Activated CD4-positive, alpha-beta T cell treated with anti-CD3 and anti-CD28 coated beads, Interleukin-2, amount 50 U/mL, for 1 hour (primary cell): ENCODE data around the gene CSF2.
"Not testable (repeated sequence)": the region's sequence is repeated elsewhere in the genome, so short reads cannot be mapped to it uniquely, and the experiment has no call there.

Experiments used
- DNase-seq: peaks from one replicate; pipeline ENCODE4 v3.0.0-alpha.2; 2020

Gene CSF2

DNA sequence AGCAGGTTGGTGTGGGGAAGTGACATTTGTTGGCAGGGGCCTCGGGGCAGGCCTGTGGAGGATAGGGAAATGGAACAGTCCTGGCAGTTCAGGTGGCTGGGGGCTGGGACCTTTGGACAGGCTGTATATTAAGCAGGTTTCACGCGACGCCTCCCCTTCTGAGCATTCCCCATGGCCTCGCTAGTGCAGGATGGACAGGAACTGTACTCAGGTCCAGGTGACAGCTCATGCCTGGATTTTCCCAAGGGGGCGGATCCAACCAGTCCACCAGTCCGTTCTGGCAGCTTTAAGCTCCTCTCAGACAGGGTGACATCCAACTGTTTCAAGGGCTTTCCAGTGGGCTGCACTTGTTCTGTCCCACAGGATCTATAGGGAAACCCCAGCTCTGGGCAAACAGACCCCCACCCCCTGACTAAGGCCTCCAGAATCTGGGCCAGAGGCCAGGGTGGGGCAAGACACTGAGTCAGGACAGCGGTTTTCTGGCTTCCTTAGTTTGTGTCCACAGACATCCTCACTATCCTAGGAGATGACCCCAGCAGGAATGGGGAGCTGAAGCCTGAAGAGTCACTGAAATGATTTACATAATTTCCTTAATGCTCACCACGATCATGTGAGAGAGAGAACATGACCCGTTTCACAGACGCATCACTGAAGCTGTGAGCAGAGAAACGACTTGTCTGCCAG lies 20.9 kb downstream of the CSF2 start:
- no peak for DNase-seq

DNA sequence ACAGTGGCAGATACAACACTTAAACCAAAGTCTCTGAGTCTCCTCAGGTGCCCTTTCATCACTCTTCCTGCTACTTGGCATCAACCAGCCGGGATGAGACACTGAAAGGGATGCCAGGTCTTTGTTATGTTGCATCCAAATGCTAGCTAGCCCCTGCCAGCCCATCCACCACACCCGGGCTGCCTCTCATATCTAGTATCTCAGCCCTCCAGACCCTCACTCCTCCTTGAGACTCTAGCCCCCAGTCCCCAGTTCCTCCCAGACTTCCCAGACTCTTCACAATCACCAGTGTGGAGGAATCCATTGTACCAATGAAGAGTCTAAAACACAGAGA lies 21.5 kb downstream of the CSF2 start:
- no peak for DNase-seq

DNA sequence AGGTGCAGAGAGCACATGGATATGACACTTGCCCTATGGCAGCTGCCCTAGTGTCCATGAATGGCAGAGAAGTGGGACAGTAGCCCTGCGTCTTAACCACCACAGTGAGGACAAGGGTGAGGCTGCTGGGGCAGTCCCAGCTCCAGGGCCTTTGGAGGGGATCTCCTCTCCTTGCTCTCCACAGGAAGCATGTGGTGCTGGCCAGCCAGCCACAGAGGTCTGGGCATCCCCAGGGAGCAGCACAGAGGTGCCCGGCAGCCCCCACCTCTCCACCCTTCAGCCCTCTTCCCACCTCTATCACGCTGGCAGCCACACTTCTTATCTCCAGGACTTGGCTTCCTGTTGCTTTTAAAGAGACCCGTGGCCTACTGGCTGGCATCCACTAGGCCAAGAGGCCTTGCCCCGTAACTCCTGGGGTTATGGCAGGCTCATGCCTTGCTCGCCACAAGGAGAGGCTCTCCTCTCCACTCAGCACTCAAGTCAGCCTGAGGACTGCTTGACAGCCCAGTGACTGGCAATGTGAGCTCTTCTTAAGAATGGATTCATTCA lies 21.9 kb downstream of the CSF2 start:
- no peak for DNase-seq

DNA sequence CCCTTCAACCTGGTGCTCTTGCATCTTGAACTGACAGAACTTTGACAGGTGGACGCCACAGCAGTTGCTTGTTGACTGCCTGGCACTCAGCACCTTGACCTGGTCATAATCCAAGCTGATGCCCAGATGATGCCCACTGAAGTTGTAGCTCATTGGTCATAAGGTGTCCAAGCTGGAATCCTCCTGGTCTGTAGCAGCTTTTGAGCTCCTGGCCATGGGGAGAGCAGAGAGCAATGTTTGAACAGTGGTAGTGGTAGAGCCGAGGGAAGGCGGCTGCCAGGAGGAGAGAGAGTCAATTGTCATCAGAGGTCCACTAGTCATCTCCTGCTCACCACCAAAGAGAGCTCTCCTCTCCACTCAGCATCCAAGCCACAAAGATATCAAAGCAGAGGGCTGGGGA lies 23.3 kb downstream of the CSF2 start:
- DNase-seq, result no peak

DNA sequence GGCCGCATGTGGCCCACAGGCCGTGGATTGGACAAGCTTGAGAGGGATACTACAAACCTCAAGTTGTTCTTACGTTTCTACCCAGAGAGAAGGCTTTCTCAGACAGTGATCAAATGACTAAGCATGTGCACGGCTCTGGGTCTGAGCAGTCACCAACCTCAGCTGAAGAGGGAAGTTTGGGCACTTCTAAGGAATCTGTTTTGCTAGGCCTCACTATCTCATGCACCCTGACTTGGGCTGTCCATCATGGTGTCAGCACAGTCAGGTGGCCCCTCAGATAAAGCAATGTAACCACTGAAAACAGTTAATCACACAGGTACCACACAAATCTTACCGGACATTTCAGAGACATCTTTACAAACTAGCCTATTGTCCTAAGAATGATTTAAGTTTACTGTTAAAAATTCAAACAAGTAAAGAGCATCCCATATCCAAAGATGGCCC lies 24.6 kb downstream of the CSF2 start:
- no peak for DNase-seq

DNA sequence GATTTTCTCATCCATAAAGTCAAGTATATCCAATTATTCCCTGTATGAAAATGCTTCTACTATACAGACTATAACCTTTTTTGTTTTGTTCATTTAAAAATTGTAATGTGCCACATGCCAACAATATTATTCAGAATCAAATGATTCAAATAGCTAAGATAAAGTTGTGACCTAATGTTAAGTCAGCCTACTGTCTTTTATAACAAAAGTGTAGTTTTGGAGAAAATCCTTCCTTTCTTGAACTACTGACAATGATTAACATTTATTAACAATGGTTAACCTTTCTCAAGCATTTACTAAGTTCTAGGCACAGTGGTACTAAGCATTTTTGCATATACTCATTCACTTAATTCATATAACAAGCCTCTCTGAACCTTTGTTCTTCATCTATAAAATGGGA lies 25.0 kb downstream of the CSF2 start:
- DNase-seq, result no peak

DNA sequence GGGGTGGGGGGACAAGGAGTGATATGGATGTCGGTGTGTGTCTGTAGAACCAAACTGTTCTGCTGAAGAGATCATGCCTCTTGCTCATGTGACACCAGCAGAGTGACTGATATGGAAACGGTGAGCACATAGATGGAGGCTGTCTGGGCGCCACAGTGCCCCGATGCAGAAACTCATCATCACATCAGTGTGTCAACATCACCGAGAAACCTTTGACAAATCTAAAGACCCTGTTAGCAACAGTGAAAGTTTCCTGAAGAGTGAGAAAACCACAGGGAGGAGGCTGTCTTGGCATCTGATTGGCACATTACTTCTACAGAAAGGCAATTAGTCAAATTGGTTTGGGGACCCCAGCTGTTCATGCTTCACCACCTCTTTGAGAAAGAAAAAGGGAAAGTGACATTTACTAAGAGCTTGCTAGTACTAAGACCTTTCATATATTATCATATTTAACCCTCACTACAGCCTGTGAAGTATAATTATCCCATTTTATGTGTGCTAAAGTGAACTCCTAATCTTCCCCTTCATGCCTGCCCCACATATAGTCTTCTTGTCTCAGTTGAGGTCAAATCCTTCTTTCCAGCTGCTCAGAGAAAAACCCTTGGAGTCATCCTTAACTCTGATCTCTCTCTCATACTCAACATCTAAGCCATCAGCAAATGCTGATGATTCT lies 25.6 kb downstream of the CSF2 start:
- peak; percentile 31 for DNase-seq

DNA sequence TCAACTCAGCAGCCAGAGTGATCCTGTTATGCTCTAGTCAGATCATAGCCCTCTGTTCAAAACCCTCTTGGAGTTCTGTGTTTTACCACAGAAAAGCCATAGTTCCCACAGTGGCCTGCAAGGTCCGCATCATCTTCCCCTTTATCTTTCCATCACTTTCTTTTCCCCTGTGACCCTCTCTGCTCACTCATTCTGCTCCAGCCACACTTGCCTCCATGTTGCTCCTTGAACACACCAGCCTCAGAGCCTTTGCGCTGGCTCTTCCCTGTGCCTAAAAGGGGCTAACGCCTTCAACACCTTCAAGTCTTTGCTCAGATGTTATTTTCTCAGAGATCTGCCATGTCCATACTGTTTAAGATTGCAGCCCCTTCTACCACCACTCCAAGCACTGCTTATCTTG lies 26.3 kb downstream of the CSF2 start:
- no peak for DNase-seq

DNA sequence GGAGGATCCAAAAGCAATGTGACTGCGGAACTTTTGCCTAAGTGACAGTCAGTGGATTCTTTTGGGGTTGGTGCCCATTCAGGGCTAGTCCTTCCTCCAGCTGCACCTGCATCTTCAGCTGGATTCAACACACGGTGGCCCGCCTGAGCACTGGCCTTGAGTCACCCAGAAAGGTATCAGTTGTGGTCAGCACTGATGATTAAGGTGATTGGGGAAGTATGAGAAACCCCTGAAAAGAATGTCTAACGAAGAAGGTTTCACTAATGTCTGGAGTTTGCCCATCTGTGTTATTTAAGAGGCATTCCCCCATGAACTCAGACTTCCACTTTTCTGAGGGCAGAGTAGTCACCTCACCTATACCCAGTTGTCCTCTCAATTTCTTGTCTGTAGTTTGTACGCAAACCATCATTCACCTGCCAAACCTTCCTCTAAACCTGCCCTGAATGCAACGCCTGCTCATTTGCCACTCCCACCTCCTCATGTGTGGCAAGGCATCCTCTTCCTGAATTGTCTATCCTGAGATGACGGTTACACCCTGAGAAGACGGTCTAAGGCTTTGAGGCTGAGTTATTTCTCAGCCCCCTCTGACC lies 27.2 kb downstream of the CSF2 start:
- no peak for DNase-seq

DNA sequence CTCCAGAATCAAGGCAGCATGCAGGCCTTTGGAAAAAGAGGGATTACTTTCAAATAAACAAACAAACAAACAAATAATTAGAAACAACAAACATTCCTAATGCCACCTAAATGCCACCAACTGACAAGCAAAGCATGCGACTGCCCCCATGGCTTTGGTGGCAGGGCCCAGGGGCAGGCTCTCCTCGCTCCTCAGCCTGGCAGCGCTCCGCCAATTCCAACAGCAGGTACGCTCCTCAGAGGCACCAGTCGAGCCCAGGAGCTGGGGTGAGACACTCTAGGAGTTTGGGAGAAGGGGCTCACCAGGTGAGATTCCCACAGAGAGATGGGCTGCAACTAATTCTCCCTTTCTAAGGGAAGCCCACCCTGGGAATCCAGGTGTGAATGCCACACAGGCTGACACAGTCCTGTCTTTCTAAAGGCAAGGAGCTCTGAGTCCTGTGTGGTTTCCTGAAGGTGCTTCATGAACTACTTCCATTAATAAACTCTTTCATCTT lies 27.8 kb downstream of the CSF2 start:
- no peak for DNase-seq

DNA sequence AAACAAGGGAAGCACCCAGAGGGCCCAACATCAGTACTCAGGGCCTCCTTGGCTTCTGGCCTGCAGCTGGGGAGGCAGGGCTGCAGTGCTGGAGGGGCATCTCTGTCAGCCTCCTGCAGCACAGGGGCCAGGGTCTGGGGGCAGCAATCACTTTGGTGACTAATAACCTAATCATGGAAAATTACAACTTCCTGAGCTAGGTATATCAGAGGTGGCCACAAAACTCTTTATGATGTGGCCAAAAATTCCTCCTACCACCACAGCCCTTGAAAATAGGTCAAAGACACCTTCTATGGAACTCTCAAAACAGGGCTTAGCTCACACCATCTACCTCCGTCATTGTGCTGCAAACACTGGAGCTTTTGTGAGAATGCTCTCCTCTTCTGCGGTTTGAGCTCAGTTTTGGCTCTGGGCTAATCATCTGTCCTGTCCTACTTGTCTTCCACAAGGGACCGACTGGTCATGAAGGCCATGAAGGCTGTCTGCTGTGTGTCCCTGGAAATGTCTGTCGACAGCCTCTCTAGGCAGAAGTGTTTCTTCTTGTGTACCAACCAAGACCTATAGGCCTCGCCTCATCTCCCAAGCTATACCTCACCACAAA lies 28.6 kb downstream of the CSF2 start:
- DNase-seq, result peak; percentile 31

DNA sequence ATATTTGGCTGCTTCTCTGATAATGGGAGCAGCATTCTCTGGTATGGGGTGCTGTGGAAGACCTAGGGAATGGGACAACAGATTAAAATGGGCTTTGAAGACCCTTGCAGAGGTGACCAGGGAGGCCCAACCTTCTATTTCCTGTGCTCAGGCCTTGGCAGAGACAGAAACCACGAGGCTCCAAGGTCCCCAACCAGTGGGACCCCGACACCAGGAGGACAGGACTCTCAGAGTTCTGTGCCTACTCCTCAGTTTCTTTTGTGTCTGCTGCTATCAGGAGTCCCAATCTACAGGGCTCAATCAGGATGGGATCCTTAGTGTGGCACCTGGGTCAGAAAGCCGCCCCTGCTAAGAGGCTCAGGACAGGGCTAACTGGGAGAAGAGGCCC lies 29.3 kb downstream of the CSF2 start:
- no peak for DNase-seq

DNA sequence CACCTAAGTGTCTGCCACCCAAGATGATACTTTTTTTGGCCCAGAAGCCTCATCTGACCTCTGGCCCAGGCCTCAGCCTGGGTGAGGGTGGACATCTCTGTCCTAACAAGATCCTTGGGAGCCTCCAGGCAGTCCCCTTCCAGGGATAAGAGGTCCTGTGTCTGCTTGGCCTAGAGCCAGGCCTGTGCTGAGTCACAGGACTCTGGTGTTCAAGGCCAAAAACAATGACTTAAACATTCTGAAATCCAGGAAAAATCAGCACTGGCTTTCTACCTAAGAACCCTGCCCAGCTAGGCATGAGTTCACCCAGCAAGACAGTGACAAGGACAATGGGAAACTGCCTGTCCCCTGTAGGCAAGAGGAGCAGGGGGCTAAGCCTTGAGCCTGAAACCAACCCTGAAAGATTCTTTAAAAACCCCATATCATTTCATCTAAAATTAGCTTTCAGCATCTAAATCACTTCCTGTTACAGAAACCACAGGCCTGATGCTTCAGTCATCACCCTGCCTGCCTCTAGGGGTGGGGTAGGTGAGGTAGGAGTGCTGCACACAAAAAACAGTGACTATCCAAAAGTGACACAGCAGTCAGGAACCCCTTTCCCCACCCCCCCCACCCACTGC lies 29.9 kb downstream of the CSF2 start:
- DNase-seq, result peak; percentile 61

DNA sequence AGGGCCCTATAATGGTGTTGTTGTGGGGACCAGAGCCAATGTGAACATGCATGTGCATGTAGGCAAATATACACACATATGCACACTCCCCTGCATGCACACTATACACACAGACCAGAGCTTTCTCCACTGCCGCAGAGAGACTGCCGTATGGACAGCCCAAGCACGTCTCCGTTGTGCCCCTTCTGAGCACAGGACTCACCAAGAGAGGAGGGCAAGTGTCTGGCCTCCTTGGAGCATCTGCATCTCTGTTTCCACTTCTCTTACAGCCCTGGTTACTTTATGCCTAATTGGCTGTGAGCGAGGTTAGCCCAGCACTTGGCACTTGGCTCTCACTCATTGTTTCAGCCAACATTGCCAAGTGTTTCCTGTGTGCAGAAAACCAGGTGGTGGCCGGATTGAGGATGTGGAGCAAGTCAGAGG lies 30.4 kb downstream of the CSF2 start:
- DNase-seq, result no peak

DNA sequence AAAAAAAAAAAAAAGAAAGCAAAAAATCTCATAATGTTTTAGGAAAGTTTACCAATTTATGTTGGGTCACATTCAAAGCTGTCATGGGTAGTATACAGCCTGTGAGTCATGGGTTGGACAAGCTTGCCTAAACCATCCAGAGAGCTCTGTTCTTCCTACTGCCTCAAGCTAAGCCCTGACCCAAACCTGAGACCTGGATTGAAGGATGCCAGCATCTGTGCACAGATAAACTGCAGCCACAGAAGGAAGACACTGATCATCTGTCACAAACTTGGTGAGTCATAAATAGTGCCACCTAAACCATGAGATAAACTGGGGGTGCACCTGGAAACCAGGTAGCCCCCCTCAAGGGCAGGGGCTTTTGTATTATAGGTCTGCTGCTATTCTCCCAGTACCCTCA lies 31.0 kb downstream of the CSF2 start:
- no peak for DNase-seq

DNA sequence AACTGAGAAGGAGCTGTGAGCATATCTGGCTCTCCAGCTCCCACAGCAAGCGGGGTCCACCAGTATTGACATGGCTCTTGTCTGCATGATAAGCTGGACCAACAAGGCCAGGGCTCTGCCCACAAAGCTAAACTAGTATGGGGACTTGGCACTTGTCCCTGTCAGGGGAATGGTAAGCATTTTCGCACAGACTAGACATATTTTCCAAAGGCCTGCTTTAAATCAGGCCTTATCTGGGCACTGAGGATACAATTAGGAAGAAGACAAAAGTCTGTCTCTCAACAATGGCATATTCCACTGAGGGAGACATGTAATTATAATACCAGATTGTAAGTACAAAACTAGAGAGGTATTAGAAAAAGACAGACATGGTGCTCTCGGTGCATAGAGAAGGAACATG lies 32.1 kb downstream of the CSF2 start:
- no peak for DNase-seq

DNA sequence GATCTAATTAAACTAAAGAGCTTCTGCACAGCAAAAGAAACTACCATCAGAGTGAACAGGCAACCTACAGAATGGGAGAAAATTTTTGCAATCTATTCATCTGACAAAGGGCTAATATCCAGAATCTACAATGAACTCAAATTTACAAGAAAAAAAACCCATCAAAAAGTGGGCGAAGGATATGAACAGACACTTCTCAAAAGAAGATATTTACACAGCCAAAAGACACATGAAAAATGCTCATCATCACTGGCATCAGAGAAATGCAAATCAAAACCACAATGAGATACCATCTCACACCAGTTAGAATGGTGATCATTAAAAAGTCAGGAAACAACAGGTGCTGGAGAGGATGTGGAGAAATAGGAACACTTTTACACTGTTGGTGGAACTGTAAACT lies 34.9 kb downstream of the CSF2 start:
- DNase-seq, result not testable (repeated sequence)

DNA sequence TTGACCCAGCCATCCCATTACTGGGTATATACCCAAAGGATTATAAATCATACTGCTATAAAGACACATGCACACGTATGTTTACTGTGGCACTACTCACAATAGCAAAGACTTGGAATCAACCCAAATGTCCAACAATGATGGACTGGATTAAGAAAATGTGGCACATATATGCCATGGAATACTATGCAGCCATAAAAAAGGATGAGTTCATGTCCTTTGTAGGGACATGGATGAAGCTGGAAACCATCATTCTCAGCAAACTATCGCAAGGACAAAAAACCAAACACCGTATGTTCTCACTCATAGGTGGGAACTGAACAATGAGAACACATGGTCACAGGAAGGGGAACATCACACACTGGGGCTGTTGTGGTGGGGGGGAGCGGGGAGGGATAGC lies 35.4 kb downstream of the CSF2 start:
- DNase-seq, result not testable (repeated sequence)

DNA sequence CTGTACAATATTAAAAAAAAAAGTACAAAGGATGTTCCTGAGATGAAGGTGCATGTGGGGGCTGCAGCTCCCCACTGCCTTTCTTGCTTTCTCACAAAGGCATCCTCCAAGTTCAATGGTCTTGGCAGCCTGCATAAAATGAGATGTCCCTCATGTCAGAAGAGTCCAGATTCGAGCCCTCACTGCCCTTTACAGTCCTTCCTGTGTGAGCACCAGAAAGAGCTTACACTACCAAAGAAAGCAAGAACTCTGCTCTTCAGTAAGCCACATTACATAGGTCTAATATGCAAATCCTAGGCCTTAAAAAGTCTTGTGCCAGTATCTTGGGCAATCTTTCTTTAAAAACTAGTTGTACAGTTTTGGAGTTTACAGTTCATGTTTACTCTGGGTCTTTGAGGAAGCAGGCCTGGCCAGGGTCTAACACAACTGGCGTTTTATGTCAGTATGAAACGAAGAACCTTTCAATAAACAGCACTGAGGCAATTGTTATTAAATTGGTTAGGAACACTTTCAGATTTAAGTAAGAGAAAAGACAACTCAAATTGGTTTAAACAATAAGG lies 36.0 kb downstream of the CSF2 start:
- DNase-seq, result no peak

DNA sequence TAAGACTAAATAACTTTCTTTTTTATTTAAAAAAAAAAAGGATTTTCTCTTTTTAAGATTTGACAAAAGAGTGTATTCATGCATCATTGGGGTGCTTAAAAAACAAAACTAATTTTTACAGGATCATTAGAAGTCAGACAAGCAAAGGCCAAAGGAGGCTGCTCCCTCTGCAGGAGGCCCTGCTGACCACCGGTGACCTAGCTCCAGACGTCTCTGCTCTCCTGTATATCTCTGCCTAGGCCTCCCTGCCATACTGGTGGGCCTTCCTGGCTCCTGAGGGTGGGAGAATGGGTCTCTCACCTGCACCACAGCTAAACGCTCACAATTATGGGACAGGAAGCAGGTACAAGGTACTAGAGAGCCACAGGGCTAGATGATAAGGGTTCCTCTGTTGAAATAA lies 36.6 kb downstream of the CSF2 start:
- no peak for DNase-seq

DNA sequence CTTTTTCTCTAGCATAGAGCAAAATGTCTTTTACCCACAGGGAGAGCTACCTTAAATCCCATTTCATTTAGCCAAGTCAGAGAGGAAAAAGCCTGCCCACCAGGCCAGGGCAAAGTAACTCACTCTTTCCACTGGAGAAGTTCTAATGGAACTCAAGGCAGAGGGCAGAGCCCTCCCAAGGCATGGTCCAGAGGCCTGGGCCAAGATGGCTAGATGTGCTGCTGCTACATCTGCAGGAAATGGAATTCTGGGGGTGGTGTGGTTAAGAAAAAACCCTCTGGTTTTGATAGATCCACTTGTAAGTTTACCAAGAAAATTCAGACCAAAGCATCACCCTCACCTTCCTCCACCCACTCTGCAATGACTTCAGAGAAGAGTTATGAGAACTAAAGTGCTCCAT lies 37.3 kb downstream of the CSF2 start:
- no peak for DNase-seq

DNA sequence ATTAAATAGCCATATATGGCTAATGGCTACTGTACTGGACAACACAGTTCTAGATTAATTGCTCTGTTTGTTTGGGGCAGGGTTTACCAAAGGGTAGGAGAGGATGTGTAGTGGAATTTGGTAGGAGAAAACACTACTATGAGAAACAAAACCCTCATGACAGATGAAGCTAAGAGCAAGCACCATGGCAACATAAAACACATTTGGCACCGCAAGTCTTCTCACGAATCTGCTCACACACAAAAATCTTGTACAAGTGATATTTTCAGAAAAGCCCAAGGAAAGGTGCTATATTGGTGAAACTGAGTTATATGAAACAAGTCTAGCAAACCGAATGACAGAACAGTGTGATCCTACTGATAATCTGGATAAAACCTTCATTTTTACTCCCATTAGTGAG lies 38.5 kb downstream of the CSF2 start:
- no peak for DNase-seq
